ENCODE measurements around the gene ZNHIT2.
"Not testable (repeated sequence)": the region's sequence is repeated elsewhere in the genome, so short reads cannot be mapped to it uniquely, and the experiment has no call there.

Gene ZNHIT2

DNA sequence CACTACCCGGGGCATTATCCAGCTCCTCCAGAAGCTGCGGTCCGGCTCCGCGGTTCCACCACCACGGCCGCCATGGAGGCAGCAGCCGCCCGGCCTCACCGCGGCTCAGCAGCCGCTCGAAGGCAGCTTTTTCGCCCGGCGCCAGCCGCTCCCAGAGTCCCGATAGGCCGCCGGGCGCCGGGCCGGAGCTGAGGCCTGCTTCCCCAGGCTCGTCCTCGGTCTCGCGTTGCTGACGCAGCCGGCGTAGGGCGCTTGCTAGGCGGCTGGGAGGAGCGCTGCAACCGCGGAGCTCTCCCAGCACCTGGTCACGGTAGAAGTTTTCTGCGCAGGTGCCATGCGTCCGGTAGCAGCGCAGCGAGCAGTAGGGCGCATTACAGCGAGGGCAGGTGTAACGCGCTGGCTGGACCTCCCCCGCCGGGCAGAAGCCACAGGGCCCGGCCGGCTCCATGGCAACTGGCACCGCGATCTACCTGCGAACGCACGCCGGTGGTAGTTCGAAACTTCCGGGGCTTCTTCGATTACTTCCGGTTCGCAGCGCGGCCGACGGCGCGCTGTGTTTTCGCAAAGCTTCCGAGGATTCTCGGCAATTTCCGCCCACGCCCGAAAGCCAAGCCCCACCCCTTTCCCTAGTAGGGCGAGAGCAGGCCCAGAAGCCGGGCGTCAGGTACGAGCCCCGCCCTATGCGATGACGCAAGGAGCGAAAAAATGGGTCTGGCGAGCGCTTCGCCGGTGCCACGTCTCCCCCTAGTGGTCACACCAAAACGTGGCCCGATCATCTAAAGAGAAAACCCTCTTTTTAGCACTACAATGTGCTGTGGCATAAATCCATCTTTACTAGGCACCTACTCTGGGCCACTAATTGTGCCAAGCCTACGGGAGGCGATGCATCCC lies at the start of gene ZNHIT2:
Gene ZNHIT2 (minus strand): TSS at position 496 of the 891 bp plus-strand sequence. CDS start 48 bp downstream, at position 448.
- peak; percentile 100 for DNase-seq

DNA sequence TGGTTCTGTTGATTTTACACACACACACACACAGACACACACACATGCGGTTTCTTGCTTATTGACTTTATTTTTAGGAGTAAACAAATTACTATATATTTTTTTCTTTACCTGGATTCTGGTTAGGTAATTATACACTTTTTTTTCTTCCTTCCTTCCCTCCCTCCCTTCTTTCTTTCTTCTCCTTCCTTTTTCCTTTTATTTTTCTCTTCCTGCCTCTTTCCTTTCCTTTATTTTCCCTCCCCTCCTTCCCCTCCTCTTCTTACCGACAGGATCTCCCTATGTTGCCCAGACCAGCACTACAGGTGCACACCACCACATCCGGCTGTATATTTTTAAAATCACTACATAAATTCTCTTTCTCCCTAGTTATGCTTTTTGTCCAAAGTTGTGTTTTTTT lies 49.4 kb upstream of the ZNHIT2 start:
- DNase-seq = no peak

DNA sequence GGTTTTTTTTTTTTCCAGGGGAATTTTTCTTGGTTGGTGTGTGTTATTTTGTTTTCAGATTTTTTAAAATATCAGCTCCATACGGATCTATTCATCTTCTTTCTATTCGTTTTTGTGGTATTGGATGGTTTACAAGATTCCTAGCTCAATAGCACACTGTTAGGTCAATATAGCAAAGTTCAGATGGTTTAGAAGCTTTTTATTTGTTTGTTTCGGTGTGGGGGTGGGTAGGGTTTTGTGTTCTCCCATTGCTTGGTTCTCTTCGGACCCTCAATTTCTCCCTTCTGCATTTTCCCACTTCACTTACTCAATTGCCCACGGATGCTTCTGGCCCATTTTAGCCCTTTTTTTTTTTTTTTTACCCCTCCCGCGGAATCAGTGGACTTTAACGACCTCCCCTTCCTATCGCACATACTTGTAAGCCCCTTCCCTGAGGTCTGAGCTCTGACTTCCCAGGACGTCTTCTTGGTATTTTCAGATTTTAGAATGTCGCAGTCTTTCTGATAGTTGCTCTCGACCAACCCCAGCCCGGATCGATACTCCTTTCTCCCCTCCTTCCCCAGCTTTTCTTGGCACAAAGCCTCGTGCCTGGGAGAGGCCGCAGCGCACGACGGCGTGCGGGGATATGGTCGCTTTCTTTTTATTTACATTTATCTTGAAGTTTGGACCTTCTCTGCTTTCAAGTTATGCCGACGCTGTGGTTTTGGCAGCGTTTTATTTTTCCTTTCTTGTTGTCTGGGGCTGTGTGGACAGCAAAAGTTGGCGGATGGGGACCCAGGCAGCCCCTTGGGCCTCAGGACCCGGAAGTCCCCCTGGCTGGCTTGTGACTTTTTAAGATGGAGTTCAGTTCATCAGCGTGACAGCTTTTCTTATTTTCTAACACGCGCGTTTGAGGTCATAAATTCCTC lies 48.2 kb upstream of the ZNHIT2 start:
- no peak for DNase-seq

DNA sequence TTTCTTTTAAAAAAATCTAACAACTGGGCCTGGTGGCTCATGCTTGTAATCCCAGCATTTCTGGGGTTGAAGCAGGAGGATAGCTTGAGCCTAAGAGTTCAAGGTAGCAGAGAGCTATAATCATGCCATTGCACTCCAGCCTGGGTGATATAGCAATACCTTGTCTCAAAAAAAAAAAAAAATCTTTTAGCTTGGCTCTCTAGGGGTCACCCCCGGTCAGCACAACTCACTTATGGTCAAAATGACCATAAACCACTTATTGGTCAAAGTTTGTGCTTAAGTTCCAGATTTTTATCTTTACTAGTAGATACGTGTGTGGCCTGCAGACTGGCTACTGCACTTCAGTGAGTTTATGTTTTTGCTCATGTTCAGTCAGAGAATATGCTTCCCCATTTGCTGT lies 46.2 kb upstream of the ZNHIT2 start:
- DNase-seq = no peak

DNA sequence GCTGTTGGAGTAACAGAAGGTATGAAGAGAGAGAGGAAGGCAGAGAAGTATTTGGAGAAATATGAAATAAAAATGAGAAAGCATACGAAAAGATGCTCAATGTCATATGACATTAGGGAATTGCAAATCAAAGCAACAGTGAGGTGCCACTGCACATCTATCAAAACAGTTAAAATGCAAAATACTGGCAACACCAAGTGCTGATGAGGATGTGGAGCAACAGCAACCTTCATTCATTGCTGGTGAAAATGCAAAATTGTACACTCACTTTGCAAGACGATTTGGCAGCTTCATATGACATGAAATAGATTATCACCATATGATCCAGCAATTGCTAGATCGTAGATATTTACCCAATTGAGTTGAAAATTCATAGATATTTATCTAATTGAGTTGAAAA lies 43.1 kb upstream of the ZNHIT2 start:
- no peak for DNase-seq

DNA sequence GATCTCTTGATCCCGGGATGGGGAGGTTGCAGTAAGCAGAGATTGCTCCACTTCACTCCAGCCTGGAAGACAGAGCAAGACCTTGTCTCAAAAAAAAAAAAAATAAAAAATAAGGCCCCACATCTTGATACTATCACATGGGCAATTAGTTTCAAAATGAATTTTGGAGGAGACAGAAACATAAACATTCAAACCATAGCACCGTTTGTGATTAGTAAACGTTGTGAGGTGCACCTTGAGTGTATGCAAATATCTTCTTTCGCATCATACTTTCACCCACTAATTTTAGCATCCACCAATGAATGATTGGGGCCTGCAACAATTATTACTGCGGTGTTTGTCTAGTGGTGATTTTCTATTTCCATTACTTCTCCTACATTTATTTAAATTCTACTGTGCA lies 41.5 kb upstream of the ZNHIT2 start:
- DNase-seq = no peak

DNA sequence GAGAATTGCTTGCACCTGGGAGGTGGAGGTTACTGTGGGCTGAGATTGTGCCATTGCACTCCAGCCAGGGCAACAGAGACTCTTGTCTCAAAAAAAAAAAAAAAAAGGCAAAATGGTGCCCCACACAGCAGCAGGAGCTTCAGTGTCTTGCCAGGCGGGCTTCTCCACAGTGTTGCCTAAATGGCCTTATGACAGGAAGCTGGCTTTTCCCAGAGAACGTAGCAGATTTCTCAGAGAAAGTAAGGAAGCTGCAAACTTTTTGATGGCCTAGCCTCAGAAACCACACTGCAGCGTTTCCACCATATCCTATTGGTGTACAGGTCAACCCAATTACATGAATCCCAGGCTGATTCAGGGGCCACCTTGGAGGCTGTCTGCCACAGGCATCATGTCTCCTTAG lies 39.8 kb upstream of the ZNHIT2 start:
- no peak for DNase-seq

DNA sequence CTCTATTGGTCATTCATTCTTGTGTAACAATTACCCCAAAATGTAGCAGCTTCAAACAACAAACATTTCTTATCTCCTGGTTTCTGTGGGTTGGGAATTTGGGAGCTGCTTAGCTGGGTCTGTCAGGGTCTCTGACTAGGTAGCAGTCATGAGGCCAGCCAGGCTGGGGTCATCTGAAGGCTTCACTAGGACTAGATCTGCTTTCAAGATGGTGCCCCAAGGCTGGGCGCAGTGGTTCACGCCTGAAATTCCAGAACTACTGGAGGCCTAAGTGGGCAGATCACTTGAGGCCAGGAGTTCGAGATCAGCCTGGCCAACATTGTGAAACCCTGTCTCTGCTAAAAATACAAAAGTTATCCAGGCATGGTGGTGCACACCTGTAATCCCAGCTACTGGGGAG lies 39.4 kb upstream of the ZNHIT2 start:
- no peak for DNase-seq

DNA sequence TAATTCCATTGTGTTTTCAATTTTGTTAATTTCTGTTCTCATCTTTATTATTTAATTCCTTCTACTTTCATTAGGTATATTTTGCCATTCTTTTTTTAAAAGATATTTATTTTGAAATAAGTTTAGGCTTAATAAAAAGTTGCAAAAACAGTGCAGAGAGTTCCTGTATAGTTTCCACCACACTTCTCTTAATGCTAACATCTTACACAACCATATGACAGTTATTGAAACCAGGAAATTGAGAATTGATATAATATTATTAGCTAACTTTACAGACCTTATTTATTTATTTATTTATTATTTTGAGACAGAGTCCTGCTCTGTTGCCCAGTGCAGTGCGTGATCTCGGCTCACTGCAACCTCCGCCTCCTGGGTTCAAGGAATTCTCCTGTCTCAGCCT lies 38.8 kb upstream of the ZNHIT2 start:
- no peak for DNase-seq

DNA sequence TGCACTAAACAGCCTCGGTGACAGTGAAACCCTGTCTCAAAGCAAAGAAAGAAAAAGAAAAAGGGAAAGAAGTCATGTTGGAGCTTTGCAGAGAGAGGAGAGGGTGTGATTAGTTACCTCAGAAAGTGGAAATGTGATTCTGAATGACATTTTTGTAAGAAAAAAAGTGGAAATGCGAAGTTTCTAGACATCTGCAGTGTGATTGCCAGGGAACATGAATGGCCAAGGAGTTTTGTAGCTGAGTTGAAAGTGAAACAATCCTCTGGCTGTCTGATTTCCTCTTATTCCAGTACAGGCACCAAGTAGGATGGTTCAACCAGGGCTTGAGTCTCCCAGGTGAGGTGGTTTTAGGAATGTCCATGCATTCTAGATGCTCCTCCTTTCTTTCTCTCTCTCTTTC lies 34.6 kb upstream of the ZNHIT2 start:
- no peak for DNase-seq

DNA sequence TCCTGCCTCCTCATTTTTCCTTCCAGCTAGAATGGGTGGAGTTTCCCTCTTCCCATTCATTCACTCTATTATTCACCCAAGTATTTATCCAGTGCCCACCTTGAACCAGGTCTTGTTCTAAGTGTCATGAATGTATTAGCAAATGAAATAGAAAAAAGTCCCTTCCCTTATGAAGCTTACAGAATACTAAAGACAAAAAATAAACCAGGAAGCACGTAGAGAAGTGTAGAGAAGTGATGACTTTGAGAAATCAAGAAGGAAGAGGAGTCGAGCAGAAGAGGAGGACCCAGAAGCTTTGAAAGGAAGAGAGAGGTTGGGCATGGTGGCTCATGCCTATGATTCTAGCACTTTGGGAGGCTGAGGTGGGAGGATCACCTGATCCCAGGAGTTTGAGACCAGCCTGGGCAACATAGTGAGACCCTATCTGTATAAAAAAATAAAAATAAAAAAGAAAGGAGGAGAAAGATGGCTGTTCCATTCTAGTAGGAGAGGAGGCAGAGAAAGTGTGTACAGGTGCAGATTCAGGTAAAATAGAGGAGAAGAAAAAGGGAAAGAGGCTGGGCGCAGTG lies 33.9 kb upstream of the ZNHIT2 start:
- DNase-seq = no peak

DNA sequence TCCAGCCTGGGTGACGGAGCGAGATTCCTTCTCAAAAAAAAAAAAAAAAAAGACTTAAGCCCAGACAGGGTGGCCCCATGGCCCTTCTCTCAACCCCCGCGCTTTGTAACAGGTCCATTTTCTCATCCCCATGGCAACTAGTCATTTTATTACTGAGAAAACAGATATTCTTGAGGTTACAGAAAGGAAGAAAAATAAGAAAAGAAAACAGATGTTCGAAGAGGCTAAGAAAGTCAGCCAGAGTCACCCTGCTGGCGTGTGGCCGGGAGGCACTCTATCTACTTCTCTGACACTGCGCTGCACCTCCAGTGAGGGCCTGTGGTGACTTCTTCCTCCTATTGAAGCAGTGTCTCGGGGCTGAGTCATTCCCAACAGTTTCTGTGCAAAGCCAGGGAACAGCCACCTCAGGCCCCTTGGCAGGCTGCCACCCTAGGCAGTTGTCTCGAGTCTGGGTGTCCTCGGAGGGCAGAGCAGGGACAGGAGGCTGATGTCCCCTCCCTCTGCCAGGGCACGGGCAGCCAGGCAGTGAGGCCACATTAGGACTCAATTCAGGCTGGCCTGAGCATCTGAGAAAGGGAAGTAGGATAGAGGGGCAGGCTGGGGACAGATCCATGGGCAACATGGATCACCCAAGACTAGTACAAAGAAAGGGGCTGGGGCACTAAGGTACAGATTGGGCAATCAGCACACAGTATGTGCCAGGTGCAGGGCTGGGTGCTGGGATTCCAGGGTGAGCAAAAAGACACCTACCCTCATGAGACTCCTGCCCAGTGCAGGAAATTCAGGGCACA lies 33.2 kb upstream of the ZNHIT2 start:
- DNase-seq = no peak

DNA sequence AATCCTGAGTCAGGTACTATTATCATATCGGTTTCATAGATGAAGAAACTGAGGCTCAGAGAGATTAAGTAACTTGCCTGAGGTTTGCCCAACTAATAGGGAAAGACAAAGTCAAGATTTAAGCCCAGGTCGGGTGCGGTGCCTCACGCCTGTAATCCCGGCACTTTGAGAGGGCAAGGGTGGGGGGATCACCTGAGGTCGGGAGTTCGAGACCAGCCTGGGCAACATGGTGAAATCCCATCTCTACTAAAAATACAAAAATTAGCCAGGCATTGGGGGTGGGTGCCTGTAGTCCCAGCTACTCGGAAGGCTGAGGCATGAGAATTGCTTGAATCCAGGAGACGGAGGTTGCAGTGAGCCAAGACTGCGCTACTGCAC lies 32.6 kb upstream of the ZNHIT2 start:
- not testable (repeated sequence) for DNase-seq

DNA sequence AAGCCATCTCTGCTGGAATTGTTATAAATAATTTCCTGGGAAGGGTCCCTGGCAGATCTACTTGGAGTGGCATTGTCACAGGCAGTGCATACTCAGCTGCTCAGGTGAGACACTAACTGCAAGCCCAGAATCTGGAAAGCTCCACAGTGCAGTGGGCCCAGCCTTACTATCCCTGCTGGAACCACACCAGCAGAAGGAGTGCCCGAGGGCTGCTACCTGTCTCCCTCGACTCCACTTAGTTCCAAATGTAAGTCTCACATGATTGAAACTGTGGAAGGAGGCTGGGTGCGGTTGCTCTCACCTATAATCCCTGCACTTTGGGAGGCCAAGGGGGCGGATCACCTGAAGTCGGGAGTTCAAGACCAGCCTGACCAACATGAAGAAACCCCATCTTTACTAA lies 31.2 kb upstream of the ZNHIT2 start:
- no peak for DNase-seq

DNA sequence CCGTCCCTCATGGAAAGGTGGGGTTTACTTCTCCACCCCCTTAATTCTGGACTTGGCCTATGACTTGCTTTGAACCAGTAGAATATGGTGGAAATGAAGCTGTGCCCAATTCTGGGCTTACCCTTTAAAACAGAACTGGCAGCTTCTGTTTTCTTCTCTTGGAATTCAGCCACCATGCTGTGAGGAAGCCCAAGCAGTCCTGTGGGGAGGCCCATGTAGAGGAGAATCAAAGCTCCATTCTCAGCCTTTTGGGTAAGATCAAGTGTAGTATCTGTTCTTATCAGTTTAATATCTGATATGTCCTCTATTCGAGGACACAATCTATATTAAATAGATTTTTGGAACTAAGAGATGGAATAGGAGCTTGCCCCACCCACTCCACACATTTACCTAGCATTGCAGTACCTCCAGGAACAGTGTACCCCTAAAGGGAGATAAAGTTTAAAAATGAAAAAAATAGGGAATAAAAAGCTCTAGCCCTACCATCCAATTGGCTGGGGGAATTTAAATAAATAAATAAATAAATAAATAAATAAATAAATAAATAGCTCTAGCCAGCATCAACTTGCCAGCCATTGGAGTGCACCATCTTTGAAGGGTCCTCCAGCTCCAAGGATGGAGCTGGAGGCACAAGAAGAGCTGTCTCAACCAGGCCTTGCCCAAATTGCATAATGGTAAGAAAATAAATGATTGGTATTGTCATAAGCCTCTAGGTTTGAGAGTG lies 30.0 kb upstream of the ZNHIT2 start:
- DNase-seq = no peak

DNA sequence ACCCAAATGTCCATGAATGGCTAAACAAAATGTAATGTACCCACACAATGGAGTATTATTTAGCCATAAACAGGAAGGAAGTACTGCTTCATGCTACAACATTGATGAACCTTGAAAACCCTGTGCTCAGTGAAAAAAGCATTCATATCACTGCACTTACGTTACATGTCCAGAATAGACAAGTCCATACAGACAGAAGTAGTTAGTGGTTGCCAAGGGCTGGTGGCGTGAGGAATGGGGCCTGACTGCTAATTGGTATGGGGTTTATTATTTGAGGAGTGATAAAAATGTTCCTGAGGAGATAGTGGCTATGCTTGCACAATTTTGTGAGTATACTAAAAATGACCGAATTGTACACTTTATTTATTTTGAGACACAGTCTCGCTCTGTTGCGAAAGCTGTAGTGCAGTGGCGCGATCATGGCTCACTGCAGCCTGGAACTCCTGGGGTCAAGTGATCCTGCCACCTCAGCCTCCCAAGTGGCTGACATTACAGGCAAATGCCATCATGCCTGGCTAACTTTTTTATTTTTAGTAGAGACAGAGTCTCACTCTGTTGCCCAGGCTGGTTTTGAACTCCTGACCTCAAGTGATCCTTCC lies 24.5 kb upstream of the ZNHIT2 start:
- DNase-seq = no peak

DNA sequence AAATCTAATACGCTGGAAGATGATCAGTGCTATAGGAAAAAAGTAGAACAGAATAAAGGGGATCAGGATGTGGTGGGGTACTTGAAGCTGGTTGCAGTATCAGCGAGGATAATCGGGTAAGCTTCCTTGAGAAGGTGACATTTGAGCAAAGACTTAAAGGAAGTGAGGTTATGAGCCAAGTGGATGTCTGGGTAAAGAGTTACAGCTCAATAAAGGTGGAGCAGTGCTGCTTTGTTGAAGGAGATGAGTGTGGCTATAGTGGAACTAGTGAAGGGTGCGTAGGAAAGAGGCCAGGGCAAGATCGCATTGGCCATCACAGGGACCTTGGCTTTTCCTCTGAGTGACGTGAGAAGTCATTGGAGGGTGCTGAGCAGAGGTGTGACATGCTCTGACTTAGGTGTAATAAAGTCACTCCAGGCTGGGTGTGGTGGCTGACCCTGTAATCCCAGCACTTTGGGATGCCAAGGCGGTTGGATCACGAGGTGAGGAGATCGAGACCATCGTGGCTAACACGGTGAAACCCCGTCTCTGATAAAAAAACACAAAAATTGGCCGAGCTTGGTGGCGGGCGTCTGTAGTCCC lies 19.1 kb upstream of the ZNHIT2 start:
- DNase-seq = no peak

DNA sequence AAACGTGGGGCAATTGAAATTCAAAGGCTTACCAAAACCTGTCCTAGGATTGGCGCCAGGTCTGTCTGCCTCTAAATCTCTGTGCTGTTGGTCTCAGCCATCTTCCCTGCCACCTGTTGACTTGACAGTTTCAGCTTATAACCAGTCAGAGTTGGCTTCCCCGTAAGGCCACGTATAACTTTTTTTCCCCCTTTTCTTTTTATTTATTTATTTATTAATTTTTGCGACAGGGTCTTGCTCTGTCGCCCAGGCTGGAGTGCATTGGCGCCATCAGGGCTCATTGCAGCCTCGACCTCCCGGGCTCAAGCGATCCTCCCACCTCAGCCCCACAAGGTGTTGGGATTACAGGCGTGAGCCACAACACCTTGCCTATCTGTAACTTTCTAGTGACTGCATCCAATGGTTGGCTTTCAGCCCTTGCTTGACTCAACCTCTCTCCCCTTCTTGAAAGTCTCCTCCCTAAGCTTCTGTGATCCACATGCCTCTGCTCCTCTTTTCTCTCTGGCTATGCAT lies 18.2 kb upstream of the ZNHIT2 start:
- DNase-seq = no peak

DNA sequence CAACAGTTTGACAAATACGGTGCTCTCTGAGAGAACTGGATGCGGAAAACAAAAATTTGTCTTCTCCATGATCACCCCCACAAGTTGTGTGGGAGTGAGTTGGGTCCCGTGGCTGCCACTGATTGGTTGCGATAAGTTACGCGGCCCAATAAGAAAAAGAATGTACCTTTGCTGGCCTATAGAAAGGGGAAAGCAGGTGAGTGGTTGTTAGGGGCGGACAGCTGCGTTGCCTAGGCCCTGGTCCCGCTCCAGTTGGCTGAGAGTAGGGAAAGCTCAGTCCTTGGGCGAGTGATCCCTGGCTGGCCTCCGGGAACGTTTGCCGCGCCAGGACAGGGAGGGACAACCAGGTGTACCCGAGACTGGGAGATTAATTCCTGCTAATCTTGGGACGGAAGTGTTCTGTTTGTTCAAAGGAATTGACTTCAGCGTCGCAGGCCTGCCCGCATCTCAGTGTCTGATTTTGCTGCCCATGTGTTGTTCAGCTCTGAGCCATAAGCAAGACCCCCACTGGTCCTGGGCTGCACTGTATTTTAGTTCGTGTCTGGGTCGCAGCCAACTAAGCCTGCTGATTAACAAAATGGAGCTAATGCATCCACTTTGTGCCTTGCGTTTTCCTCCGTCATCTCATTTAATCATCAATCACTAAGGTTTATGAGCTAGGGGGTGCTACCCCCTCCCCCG lies 17.6 kb upstream of the ZNHIT2 start:
- DNase-seq = peak; percentile 93

DNA sequence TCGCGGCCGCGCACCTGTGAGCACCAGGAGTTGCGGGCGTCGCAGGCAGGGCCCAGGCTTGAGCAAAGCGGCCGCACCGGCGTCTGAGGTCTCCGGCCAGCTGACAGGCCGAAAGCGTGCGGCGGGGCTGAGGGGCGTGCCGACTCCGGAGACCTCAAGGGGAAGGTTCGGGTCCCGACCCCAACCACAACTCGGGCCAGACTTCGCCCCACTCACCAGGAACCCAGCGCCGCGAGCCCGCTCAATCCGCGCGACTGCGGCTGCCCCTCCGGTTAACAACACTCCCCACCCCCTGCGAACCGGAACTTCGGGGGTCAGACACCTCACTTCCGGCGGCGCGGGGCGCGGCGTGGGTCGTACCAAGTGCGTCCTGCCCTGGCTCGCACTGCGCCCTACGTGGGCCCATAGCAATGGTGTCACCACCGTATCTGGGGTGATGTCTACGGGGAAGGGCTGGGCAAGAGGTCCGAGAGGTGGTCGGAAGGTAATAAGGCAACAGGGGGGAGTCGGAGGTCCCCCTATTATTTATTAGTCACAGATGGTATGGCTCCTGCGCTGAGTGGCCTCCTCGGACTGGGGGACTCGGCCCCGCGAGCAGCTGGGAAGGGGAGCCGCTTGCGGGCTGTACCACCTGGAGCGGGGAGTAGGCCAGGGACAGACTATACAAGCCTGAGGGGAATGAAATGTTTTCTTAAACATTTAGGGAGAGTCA lies 16.9 kb upstream of the ZNHIT2 start, which contains the start of gene SYVN1:
Gene SYVN1 (minus strand): TSS at position 280 of the 712 bp plus-strand sequence. CDS start 918 bp downstream, outside the sequence.
- DNase-seq = peak; percentile 92
